Sigmoid colon (tissue), 4 donors: ENCODE results near the gene NAA40.

Experiments
- CTCF ChIP-seq, 4 experiments: fragments of 450-650 bp in 3 of 4; fragments of 200-600 bp in 1 of 4; IDR thresholded peaks; one replicate each; pipeline ENCODE4 v1.5.1; 2016 to 2019; ENCODE audit warnings: antibody characterized with exemption in 4 of 4, mild to moderate bottlenecking in 3 of 4, moderate library complexity in 2 of 4
- EP300 ChIP-seq, 4 donors: sonication (generic); formaldehyde crosslinking; IDR thresholded peaks; one replicate each; pipeline ENCODE4 v1.6.1; 2017; ENCODE audit warnings: antibody characterized with exemption in 4 of 4
- POLR2A ChIP-seq, 2 donors: fragments of 450-650 bp; IDR thresholded peaks; one replicate each; pipeline ENCODE4 v1.6.1; 2016; ENCODE audit warnings: antibody characterized with exemption in 2 of 2, mild to moderate bottlenecking in 2 of 2, moderate library complexity in 2 of 2
- POLR2AphosphoS5 ChIP-seq, 4 donors: sonication (generic); formaldehyde crosslinking; IDR thresholded peaks; one replicate each; pipeline ENCODE4 v1.6.1; 2017; ENCODE audit warnings: antibody characterized with exemption in 4 of 4

GRCh38 chr11:63993993-63994392 lies 55.2 kb downstream of the NAA40 start:
- TF ChIP-seq CTCF (IDR thresholded peaks at IDR 0.05), result no peak
- no peak for TF ChIP-seq POLR2AphosphoS5 (IDR thresholded peaks at IDR 0.05)
- TF ChIP-seq EP300 (IDR thresholded peaks at IDR 0.05), result no peak
- TF ChIP-seq POLR2A (IDR thresholded peaks at IDR 0.05), result no peak
